K562 (cell line): ENCODE results near the gene ZSCAN1. TPM values are rescaled to one million over a fixed set of nuclear protein-coding genes. Genes with fewer than 3 reads are reported as not detected.

Experiments used
- CBFA2T3 ChIP-seq: fragments of 450-650 bp; IDR thresholded peaks from 2 replicates; pipeline ENCODE4 v1.6.1; 2017
- NFXL1 ChIP-seq: fragments of 450-650 bp; formaldehyde crosslinking; IDR thresholded peaks from 2 replicates; pipeline ENCODE4 v1.4.0; 2021; ENCODE audit warnings: mild to moderate bottlenecking
- SFPQ ChIP-seq: fragments of 200-400 bp; formaldehyde crosslinking; IDR thresholded peaks from 2 replicates; pipeline ENCODE4 v1.6.1; 2017; ENCODE audit warnings: mild to moderate bottlenecking, low read depth, low read length, moderate library complexity
- SMARCC2 ChIP-seq: fragments of 450-650 bp; IDR thresholded peaks from 2 replicates; pipeline ENCODE4 v1.6.1; 2017; ENCODE audit warnings: antibody characterized with exemption, moderate library complexity, mild to moderate bottlenecking, low read depth
- TRIM25 ChIP-seq: fragments of 450-650 bp; IDR thresholded peaks from 2 replicates; pipeline ENCODE4 v1.7.0; 2016; ENCODE audit warnings: borderline replicate concordance
- ZBTB17 ChIP-seq: fragments of 450-650 bp; formaldehyde crosslinking; IDR thresholded peaks from 2 replicates; pipeline ENCODE4 v1.4.0; 2020; ENCODE audit warnings: mild to moderate bottlenecking
- ZNF280A ChIP-seq: fragments of 450-650 bp; IDR thresholded peaks from 2 replicates; pipeline ENCODE4 v1.6.1; 2018; ENCODE audit warnings: mild to moderate bottlenecking, low read depth; ENCODE audit not compliant: partially characterized antibody
- polyA plus RNA-seq, 8 experiments: library from polyadenylated mRNA; depleted of rRNA in 4 of 8; stranded (reverse) in 5 of 8; unstranded in 3 of 8; fragments of >200 nt; fragmentation: Nextera tagmentation in 2 of 8; fragmentation: Illumina TruSeq in 1 of 8; extraction: Ambion mirVana in 2 of 8; extraction: Trizol in 1 of 8; gene quantifications; 2 replicates each; pipeline versions ENCODE4 v1.2.1 to v1.2.3, GENCODE V29; 2011 to 2014; ENCODE audit warnings: inconsistent platforms in 1 of 8, missing spikeins in 1 of 8
- total RNA-seq, 7 experiments: library from RNA; depleted of rRNA in 6 of 7; stranded (reverse); fragments of >200 nt in 6 of 7; fragmentation: Illumina TruSeq in 2 of 7; extraction: Trizol in 2 of 7; gene quantifications; 2 replicates each; pipeline versions ENCODE4 v1.2.1 to v1.2.3, GENCODE V29; 2011 to 2021; ENCODE audit warnings: low replicate concordance in 1 of 7

ZSCAN1 gene
- total and polyA plus RNA-seq, 9 of the 15 experiments (the other 6 are each of a cell fraction or from before 2014, with no cell fraction given), result not detected

GRCh38 chr19:58035863-58036262, 2.0 kb downstream of the ZSCAN1 start (continued):
- TF ChIP-seq SFPQ, result no peak
- TF ChIP-seq ZNF280A, result no peak
- TF ChIP-seq TRIM25, result no peak
- no peak for TF ChIP-seq SMARCC2
- no peak for TF ChIP-seq ZBTB17 (CRISPR knock-in tag)
- TF ChIP-seq CBFA2T3, result no peak
- no peak for TF ChIP-seq NFXL1
